ENCODE results near the gene PLCH2.
A peak's percentile ranks its signal among the peaks of the same experiment; 100 is the strongest.
"Not testable (repeated sequence)": the region's sequence is repeated elsewhere in the genome, so short reads cannot be mapped to it uniquely, and the experiment has no call there.

Gene PLCH2

GRCh38 chr1:2547210-2548067, 71.3 kb downstream of the PLCH2 start:
- peak; percentile 39 to 70 (median 58) for DNase-seq

GRCh38 chr1:2548068-2548589, 72.0 kb downstream of the PLCH2 start:
- peak; percentile 51 to 78 (median 70) for DNase-seq

- DNase-seq, result not testable (repeated sequence)
Observed at GRCh38 chr1:2549367-2550029, 73.4 kb downstream of the PLCH2 start.

- not testable (repeated sequence) for DNase-seq
Observed at GRCh38 chr1:2550309-2550861, 74.3 kb downstream of the PLCH2 start.

- not testable (repeated sequence) for DNase-seq
Observed at GRCh38 chr1:2551544-2551943, 75.5 kb downstream of the PLCH2 start.

- no peak for DNase-seq
Observed at GRCh38 chr1:2552189-2552588, 76.1 kb downstream of the PLCH2 start.

GRCh38 chr1:2553076-2553475, 77.0 kb downstream of the PLCH2 start:
- not testable (repeated sequence) for DNase-seq

GRCh38 chr1:2553871-2554620, 78.0 kb downstream of the PLCH2 start:
- no peak for DNase-seq

GRCh38 chr1:2554621-2555387, 78.7 kb downstream of the PLCH2 start:
- DNase-seq, result peak; percentile 29 to 70 (median 57)
